GM21381 (cell line): ENCODE measurements around the gene ZNF235.
"Not testable (repeated sequence)": the region's sequence is repeated elsewhere in the genome, so short reads cannot be mapped to it uniquely, and the experiment has no call there.

Source experiments
- ATAC-seq: cut with Tn5 transposase; IDR thresholded peaks from one replicate; pipeline ENCODE4 v1.9.1; 2021; ENCODE audit warnings: mild to moderate bottlenecking, moderate library complexity; ENCODE audit not compliant: unreplicated experiment

The ZNF235 gene

GRCh38 chr19:44258136-44258535, 46.7 kb downstream of the ZNF235 start:
- ATAC-seq, result no peak

- ATAC-seq, result no peak
Measured at GRCh38 chr19:44255705-44256411, 49.0 kb downstream of the ZNF235 start.

- no peak for ATAC-seq
Measured at GRCh38 chr19:44254496-44254895, 50.3 kb downstream of the ZNF235 start.

GRCh38 chr19:44253392-44253791, 51.4 kb downstream of the ZNF235 start:
- not testable (repeated sequence) for ATAC-seq

GRCh38 chr19:44252332-44252731, 52.5 kb downstream of the ZNF235 start:
- ATAC-seq, result not testable (repeated sequence)

- ATAC-seq, result no peak
Measured at GRCh38 chr19:44236384-44236783, 68.4 kb downstream of the ZNF235 start.
